Hepatocyte (in vitro differentiated cells): ENCODE results near the gene NOP53.

Experiments
- EZH2 ChIP-seq: fragments of 200-600 bp; sonication (generic); IDR thresholded peaks from 2 replicates; pipeline ENCODE4 v1.6.1; 2016; ENCODE audit warnings: antibody characterized with exemption, mild to moderate bottlenecking, borderline replicate concordance
- TF ChIP-seq, protein P1 (sequence below): fragments of 200-600 bp; sonication (generic); IDR thresholded peaks from 2 replicates; pipeline ENCODE4 v1.5.1; 2016; ENCODE audit warnings: antibody characterized with exemption, mild to moderate bottlenecking; ENCODE audit not compliant: poor library complexity

DNA sequence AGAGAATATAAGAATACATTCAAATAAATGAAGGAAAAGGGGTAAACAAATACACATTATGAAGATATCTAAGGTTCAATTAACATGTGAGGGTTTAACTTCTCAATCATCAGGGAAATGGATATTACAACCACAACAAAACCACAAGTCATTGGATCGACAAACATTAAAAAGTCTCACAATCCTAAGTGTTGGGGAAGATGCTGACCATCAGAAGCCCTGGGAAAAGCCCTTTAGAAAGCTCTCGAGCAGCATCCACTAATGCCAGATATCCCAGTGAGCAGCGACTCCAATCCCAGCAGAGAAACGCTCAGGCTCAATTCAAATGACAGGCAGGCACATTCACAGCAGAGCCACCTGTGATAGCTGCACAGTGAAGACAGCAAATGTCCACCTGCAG, 55.9 kb downstream of the NOP53 start:
- TF ChIP-seq, protein P1, sequence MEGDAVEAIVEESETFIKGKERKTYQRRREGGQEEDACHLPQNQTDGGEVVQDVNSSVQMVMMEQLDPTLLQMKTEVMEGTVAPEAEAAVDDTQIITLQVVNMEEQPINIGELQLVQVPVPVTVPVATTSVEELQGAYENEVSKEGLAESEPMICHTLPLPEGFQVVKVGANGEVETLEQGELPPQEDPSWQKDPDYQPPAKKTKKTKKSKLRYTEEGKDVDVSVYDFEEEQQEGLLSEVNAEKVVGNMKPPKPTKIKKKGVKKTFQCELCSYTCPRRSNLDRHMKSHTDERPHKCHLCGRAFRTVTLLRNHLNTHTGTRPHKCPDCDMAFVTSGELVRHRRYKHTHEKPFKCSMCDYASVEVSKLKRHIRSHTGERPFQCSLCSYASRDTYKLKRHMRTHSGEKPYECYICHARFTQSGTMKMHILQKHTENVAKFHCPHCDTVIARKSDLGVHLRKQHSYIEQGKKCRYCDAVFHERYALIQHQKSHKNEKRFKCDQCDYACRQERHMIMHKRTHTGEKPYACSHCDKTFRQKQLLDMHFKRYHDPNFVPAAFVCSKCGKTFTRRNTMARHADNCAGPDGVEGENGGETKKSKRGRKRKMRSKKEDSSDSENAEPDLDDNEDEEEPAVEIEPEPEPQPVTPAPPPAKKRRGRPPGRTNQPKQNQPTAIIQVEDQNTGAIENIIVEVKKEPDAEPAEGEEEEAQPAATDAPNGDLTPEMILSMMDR, result no peak
- TF ChIP-seq EZH2, result no peak
